CD4-positive, alpha-beta T cell treated with Interleukin-15 for 4 hours (primary cell): ENCODE results near the gene UBA52.
"Not testable (repeated sequence)": the region's sequence is repeated elsewhere in the genome, so short reads cannot be mapped to it uniquely, and the experiment has no call there.

ENCODE experiments used
- DNase-seq: peaks from one replicate; pipeline ENCODE4 v3.0.0-alpha.2; 2020; ENCODE audit warnings: low spot score

The UBA52 gene

DNA sequence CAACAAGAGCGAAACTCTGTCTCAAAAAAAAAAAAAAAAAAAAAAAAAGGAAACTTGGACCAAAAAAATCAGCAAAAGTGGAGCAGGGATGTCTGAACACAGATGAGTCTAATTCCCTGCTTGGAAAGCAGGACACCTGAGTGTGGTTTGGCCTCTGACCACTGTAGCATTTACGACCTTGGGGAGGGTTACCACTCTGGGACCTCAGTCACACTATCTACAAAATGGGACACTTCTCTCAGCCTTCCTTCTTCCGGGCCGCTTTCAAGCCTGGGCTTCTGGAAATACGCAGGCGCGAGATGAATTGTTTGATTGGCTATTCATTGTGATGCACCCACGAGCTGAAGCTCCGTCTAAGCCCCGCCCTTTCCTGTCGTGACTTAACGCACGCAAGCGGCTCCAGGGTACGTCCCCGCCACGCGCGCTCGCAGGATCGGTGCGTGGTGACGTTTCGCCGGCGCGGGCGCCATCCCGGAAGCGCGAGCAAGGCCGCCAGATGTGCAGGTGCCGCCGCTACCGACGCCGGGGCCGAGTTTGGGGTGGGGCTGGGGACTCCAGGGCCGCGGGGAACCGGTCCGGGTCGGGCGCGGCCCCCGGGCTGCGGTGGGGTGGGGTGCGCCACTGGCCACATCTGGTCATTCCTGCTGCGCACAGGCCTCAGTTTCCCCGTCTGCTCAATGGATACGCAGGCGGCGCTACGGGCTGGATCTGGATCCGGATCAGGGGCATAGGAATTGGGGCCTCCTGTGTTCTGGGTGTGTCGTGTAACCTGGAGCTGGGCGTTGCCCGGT, 14.1 kb upstream of the UBA52 start, which contains the start of gene KXD1:
KXD1 (plus strand) TSS at position 460 of the 791 bp plus-strand sequence. CDS start 4,187 bp downstream, outside the sequence.
- DNase-seq, result peak; percentile 99

GRCh38 chr19:18558202-18558555, 13.5 kb upstream of the UBA52 start:
- DNase-seq, result no peak

- no peak for DNase-seq
Observed at GRCh38 chr19:18558604-18559003, 13.1 kb upstream of the UBA52 start.

GRCh38 chr19:18559685-18560084, 12.0 kb upstream of the UBA52 start:
- no peak for DNase-seq

- DNase-seq, result no peak
Observed at GRCh38 chr19:18562086-18562485, 9.6 kb upstream of the UBA52 start.

- no peak for DNase-seq
Observed at GRCh38 chr19:18566953-18567352, 4.7 kb upstream of the UBA52 start.

DNA sequence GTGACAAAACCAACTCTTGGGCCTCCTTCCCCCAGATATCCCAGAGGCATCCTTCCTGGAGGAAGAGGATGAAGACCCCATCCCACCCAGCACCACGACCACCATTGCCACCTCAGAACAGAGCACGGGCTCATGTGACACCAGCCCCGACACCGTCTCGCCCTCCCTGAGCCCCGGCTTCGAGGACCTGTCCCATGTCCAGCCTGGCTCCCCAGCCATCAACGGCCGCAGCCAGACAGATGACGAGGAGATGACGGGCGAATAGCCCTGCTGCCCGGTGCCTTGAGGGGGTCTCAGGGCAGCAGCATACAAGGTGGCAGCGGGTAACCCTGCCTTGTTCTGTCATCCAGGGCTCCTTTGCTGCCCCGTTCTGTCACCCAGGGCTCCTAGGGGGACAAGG, 3.3 kb upstream of the UBA52 start:
- no peak for DNase-seq

DNA sequence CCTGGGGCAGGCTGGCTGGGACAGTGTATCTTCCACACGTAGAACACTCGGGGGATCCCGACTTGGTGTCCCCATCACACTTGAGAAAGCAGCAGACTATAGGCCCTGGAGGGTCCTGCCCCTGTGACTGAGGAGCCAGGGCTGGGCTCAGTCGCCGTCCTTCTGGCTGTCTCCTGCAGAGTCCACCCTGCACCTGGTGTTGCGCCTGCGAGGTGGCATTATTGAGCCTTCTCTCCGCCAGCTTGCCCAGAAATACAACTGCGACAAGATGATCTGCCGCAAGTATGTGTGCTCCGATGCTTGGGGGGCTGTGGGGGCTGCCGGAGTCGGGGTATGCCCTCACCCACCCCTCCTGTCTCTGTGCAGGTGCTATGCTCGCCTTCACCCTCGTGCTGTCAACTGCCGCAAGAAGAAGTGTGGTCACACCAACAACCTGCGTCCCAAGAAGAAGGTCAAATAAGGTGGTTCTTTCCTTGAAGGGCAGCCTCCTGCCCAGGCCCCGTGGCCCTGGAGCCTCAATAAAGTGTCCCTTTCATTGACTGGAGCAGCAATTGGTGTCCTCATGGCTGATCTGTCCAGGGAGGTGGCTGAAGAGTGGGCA, 3.1 kb downstream of the UBA52 start:
- no peak for DNase-seq

- no peak for DNase-seq
Observed at GRCh38 chr19:18576383-18576782, 4.7 kb downstream of the UBA52 start.

DNA sequence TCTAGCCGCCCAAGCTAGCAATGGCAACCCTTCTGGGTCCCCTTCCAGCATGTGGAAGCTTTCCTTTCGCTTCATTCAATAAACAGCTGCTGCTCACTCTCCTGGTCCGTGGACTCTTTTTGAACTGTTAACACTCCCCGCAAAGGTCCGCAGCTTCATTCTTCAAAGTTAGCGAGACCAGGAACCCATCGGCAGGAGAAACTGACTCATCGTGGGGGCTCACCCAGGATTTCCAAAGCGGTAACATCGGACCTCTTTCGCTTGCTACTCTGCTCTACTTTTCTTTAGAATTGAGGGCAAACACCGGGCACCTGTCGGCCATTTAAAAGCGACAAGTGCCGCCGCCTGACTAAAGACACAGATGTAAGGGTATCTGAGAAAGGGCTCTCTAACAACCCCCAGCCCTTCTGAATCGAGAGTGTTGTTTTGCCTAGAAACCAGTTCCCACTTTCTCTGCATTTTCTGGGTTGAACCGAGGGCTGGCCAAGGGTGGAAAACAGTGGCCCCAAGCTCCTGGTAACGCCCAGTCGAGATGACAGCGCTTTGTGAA, 5.8 kb downstream of the UBA52 start:
- no peak for DNase-seq

- no peak for DNase-seq
Observed at GRCh38 chr19:18580311-18580710, 8.7 kb downstream of the UBA52 start.

DNA sequence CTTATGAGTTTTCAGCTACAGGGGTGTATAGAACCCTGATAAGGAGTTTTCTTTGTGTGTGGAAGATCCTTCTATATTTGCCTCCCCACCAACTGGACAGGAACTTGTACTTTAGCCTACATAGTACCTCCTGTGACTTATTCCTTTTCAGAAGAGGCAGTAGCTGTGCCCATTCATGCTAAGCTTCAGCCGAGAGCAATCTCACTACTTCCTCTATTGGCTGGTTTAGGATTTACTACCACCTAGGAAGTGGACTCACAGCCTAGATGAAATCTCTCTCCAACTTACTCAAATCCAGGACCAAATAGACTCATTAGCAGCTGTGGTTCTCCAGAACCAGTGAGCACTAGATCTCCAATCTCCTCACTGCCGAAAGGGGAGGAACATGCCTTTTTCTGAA, 14.6 kb downstream of the UBA52 start:
- no peak for DNase-seq

DNA sequence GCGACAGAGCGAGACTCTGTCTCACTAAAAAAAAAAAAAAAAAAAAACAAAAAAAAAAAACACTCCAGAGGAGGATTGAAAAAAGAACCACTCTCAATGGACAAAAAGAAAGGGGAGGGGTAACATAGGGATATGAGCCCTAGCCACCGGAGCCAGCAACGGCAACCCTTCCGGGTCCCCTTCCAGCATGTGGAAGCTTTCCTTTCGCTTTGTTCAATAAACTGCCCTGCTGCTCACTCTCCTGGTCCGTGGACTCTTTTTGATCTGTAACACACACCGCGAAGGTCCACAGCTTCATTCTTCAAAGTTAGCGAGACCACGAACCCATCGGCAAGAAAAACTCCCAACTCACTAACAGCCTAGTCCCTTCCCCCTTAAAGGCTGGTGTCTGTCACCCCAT, 15.9 kb downstream of the UBA52 start:
- DNase-seq, result no peak

DNA sequence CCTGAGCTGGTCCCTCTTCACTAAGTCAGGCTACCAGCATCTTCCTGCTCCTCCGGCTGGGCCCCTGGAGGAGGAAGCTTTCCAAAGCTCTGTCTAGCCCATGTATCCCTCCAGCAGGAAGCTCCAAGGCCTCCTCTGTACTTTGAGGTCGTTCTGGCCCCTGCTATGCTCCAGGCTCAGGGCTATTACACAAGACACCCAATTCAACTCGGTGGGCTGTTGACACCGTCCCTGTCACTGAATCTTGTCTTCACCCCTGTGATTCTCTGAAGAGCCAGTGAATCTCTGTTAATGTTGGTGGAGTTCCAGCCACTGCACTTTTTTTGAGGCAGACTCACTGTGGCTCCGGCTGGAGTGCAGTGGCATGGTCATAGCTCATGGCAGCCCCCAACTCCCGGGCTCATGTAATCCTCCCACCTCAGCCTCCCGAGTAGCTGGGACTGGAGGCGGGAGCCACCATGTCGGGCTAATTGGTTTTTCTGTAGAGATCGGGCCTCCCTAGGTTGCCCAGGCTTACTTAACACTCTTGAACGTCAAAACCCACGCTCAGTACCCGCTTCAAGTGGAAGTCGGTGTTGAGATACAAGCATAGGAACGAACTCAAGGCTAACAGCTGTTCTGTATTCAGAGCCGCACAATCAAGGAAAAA, 16.4 kb downstream of the UBA52 start:
- DNase-seq, result no peak

GRCh38 chr19:18588611-18589379, 17.1 kb downstream of the UBA52 start, which contains the start of gene REX1BD:
TSS of gene REX1BD (plus strand) at chr19:18588798. CDS start at chr19:18588802, 4 bp downstream.
- peak; percentile 91 for DNase-seq

GRCh38 chr19:18589380-18590272, 18.0 kb downstream of the UBA52 start:
- DNase-seq, result peak; percentile 66

DNA sequence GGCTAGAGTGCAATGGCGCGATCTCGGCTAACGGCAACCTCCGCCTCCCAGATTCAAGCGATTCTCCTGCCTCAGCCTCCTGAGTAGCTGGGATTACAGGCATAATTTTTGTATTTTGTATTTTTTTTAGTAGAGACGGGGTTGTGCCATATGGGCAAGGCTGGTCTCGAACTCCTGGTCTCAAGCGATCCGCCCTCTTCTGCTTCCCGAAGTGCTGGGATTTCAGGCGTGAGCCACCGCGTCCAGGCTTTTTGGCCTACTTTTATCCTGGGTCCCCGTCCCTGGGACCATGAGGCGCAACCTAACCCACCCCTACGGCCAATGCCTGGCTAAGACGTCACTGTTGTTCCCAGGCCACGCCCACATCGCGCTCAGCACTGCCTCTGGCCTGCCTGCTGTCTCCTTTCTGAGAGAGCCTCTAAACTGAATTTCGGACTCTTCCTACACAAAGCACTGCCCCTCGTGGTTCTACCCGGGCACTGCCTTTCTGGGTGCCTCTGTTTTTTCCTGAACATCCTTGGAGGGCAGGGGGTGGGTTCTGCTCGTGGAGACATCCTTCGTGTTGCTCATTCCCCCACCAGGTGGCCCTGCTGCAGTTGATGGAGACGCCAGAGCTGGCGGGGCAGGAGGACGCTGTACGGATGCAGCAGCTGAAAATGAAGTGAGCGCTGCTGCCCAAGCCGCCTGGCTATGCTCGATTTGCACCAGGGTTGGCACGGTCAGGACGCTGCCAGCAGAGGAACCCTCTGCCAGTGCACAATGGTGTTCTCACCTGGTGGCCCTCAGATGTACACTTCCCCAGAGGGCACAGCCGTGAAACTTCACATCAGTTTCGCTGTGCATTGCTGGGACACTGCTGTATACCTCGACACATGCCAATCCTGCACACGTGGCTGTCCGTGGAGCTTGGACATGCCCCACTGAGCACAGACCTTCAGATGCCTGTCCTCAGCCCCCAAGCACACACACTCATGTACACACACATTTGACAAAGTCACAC, 18.9 kb downstream of the UBA52 start:
- DNase-seq, result no peak

GRCh38 chr19:18591735-18592385, 20.2 kb downstream of the UBA52 start:
- DNase-seq, result no peak

DNA sequence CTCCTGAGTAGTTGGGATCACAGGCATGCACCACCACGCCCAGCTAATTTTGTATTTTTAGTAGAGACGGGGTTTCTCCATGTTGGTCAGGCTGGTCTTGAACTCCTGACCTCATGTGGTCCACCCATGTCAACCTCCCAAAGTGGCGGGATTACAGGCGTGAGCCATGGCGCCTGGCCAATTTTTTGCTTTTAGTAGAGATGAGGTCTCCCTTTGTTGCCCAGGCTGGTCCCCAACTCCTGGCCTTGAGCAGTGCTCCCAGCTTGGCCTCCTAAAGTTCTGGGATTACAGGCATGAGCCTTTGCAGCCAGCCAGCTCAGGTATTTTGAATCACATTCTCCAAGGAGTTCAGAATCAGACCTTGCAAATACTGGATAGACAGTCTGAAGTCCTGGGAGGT, 21.1 kb downstream of the UBA52 start:
- not testable (repeated sequence) for DNase-seq
